Thyroid gland (tissue), 4 donors: ENCODE data around the gene CEP192.

Experiments
- CTCF ChIP-seq, 6 experiments: fragments of 200-600 bp in 3 of 6; fragments of 450-650 bp in 3 of 6; sonication (generic) in 3 of 6; IDR thresholded peaks; one replicate each; pipeline ENCODE4 v1.5.1; 2016 to 2019; ENCODE audit warnings: antibody characterized with exemption in 6 of 6, mild to moderate bottlenecking in 2 of 6, inconsistent platforms in 1 of 6, moderate library complexity in 1 of 6
- POLR2A ChIP-seq, 2 donors: fragments of 450-650 bp; IDR thresholded peaks; one replicate each; pipeline ENCODE4 v1.6.1; 2017; ENCODE audit warnings: antibody characterized with exemption in 2 of 2, mild to moderate bottlenecking in 2 of 2, moderate library complexity in 1 of 2

DNA sequence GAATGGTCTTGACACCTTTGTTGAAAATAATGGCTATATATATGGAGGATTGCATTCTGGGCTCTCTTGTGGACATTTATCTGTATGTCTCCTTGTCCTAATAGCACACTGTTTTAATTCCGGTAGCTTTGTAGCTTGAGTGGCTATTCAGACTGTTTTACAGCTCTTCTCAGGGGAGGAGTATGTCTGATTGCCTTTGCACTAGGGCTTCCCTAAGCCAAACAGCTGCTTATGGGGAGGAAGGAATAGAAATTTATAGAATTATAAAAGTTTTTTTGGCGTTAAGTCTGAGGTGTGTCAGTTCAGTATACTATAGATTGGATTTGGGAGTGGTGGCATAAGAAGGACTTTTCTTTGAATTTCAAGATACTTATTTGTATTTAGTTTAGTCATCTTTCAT, 30.8 kb upstream of the CEP192 start:
- TF ChIP-seq CTCF (IDR thresholded peaks at IDR 0.05) (no peak), POLR2A (IDR thresholded peaks at IDR 0.05) (no peak)
